Inflammatory macrophage treated with lipopolysaccharide for 4 hours (primary cell): ENCODE measurements around the gene KLC4.
"Not testable (repeated sequence)": the region's sequence is repeated elsewhere in the genome, so short reads cannot be mapped to it uniquely, and the experiment has no call there.

ENCODE experiments used
- DNase-seq: peaks from one replicate; pipeline ENCODE4 v3.0.0-alpha.2; 2020

KLC4 gene

GRCh38 chr6:43096451-43097097 lies 37.1 kb downstream of the KLC4 start:
- no peak for DNase-seq

GRCh38 chr6:43097098-43097489 lies 37.7 kb downstream of the KLC4 start:
- DNase-seq: no peak

GRCh38 chr6:43097502-43097901 lies 38.1 kb downstream of the KLC4 start:
- no peak for DNase-seq

- DNase-seq: no peak
These were observed 42.1 kb downstream of the KLC4 start for GRCh38 chr6:43101497-43101896.

- DNase-seq: no peak
These were observed 43.9 kb downstream of the KLC4 start for GRCh38 chr6:43103253-43103876.

GRCh38 chr6:43105538-43106222 lies 46.2 kb downstream of the KLC4 start:
- DNase-seq: no peak

- DNase-seq: no peak
These were observed 48.1 kb downstream of the KLC4 start for GRCh38 chr6:43107344-43108062.

GRCh38 chr6:43113431-43114260 lies 54.2 kb downstream of the KLC4 start:
- no peak for DNase-seq

GRCh38 chr6:43115365-43115764 lies 55.9 kb downstream of the KLC4 start:
- DNase-seq: no peak

- not testable (repeated sequence) for DNase-seq
These were observed 58.0 kb downstream of the KLC4 start for GRCh38 chr6:43117466-43117865.

- no peak for DNase-seq
These were observed 60.1 kb downstream of the KLC4 start for GRCh38 chr6:43119482-43119881.

- DNase-seq: no peak
These were observed 60.8 kb downstream of the KLC4 start for GRCh38 chr6:43120101-43120763.

- no peak for DNase-seq
These were observed 61.8 kb downstream of the KLC4 start for GRCh38 chr6:43120944-43121913.

- no peak for DNase-seq
These were observed 62.7 kb downstream of the KLC4 start for GRCh38 chr6:43122146-43122545.

- no peak for DNase-seq
These were observed 64.3 kb downstream of the KLC4 start for GRCh38 chr6:43123461-43124314.

GRCh38 chr6:43124481-43124880 lies 65.0 kb downstream of the KLC4 start:
- DNase-seq: no peak
